Measurements from ENCODE around the gene PDK2. TPM values are rescaled to one million over a fixed set of nuclear protein-coding genes. Genes with fewer than 3 reads are reported as not detected.

PDK2 gene
- total and polyA plus RNA-seq, 9 of the 15 experiments (the other 6 are each of a cell fraction or from before 2014, with no cell fraction given): 0.03 to 2.5 (median 1.4) TPM

DNA sequence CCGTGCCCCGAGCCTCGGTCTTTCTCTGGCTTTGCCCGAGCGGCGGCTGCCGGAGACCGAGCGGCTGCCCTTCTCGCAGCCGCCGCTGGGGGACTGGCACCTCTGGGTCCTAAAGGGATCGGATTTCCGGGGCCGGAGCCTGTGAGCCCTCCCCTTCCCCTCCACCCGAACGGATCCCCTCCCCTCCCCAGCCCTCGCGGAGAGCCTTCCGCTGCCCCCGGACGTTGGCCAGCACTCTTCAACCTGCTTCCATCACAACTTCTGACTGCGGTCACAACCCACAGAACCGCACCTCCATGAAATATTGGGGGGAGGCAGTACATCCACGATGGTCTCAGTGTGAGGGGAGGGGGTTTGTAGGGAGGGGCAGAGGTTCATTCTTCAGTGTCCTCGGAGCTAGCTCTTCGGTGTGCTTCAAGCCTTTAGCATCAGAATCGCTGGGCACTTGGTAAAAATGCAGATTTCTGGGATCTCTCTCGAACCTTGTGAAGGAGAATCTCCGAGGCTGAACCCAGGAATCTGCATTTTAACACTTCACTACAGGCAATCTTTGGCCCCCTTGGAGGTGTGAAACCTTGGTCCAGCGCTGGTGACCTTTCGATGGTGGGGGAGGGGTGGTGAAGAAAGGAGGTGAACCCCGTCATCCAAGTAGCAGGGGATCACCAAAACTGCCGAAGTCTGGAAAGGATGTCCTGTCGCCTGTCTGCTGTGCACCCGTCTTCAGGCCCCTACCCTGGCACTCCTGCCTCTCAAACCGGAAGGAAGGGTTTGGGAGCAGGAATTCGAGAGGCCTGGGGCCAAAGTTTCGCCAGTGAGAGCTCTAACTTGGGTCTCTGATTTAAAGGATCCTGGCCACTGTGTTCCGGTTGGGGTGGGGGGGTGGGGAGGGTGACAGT, 56.1 kb downstream of the PDK2 start (continued):
- TF ChIP-seq ETS1 (conservative IDR thresholded peaks at IDR 0.05; ENCODE audit: control insufficient read depth, low read depth, low read length): peak; percentile 89; the same call in 1 of the 2 replicates
- no peak for TF ChIP-seq PRMT5 (CRISPR knock-in tag; IDR thresholded peaks at IDR 0.05)
- peak; percentile 79 to 91 for TF ChIP-seq MAZ (CRISPR knock-in tag; conservative IDR thresholded peaks at IDR 0.05 in 1 of 2, IDR thresholded peaks at IDR 0.05 in 1 of 2)
- TF ChIP-seq L3MBTL2 (IDR thresholded peaks at IDR 0.05): peak; percentile 67
- TF ChIP-seq, protein P1, sequence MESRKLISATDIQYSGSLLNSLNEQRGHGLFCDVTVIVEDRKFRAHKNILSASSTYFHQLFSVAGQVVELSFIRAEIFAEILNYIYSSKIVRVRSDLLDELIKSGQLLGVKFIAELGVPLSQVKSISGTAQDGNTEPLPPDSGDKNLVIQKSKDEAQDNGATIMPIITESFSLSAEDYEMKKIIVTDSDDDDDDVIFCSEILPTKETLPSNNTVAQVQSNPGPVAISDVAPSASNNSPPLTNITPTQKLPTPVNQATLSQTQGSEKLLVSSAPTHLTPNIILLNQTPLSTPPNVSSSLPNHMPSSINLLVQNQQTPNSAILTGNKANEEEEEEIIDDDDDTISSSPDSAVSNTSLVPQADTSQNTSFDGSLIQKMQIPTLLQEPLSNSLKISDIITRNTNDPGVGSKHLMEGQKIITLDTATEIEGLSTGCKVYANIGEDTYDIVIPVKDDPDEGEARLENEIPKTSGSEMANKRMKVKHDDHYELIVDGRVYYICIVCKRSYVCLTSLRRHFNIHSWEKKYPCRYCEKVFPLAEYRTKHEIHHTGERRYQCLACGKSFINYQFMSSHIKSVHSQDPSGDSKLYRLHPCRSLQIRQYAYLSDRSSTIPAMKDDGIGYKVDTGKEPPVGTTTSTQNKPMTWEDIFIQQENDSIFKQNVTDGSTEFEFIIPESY (CRISPR knock-in tag; IDR thresholded peaks at IDR 0.05): no peak
- TF ChIP-seq, protein P2, sequence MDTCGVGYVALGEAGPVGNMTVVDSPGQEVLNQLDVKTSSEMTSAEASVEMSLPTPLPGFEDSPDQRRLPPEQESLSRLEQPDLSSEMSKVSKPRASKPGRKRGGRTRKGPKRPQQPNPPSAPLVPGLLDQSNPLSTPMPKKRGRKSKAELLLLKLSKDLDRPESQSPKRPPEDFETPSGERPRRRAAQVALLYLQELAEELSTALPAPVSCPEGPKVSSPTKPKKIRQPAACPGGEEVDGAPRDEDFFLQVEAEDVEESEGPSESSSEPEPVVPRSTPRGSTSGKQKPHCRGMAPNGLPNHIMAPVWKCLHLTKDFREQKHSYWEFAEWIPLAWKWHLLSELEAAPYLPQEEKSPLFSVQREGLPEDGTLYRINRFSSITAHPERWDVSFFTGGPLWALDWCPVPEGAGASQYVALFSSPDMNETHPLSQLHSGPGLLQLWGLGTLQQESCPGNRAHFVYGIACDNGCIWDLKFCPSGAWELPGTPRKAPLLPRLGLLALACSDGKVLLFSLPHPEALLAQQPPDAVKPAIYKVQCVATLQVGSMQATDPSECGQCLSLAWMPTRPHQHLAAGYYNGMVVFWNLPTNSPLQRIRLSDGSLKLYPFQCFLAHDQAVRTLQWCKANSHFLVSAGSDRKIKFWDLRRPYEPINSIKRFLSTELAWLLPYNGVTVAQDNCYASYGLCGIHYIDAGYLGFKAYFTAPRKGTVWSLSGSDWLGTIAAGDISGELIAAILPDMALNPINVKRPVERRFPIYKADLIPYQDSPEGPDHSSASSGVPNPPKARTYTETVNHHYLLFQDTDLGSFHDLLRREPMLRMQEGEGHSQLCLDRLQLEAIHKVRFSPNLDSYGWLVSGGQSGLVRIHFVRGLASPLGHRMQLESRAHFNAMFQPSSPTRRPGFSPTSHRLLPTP (IDR thresholded peaks at IDR 0.05; ENCODE audit: borderline replicate concordance, extremely low read depth, insufficient read length): no peak
- TF ChIP-seq ZNF75A (CRISPR knock-in tag; IDR thresholded peaks at IDR 0.05): no peak
- TF ChIP-seq BMI1 (IDR thresholded peaks at IDR 0.05; ENCODE audit: low read length): no peak
- TF ChIP-seq PRPF4 (IDR thresholded peaks at IDR 0.05; ENCODE audit: insufficient read depth, low read depth, low read length, poor library complexity, severe bottlenecking): no peak
- TF ChIP-seq SMAD3 (CRISPR knock-in tag; conservative IDR thresholded peaks at IDR 0.05): no peak
- no peak for TF ChIP-seq RBM17 (IDR thresholded peaks at IDR 0.05; ENCODE audit: borderline replicate concordance, low read depth, low read length)
- peak; percentile 21; the same call in 1 of the 2 replicates for TF ChIP-seq ARID1B (IDR thresholded peaks at IDR 0.05)
- no peak for TF ChIP-seq ATF6 (CRISPR knock-in tag; IDR thresholded peaks at IDR 0.05)
- TF ChIP-seq CLOCK (CRISPR knock-in tag; IDR thresholded peaks at IDR 0.05; ENCODE audit: borderline replicate concordance): no peak

Measured in K562 (cell line).